GM18870 (cell line): Measurements from ENCODE around the gene EFEMP2.
"Not testable (repeated sequence)": the region's sequence is repeated elsewhere in the genome, so short reads cannot be mapped to it uniquely, and the experiment has no call there.

Experiments used
- ATAC-seq: cut with Tn5 transposase; IDR thresholded peaks from one replicate; pipeline ENCODE4 v1.9.1; 2021; ENCODE audit warnings: moderate library complexity; ENCODE audit not compliant: unreplicated experiment

Gene EFEMP2

GRCh38 chr11:65856689-65857499 lies 15.7 kb downstream of the EFEMP2 start:
- peak; percentile 21 for ATAC-seq

GRCh38 chr11:65855927-65856363 lies 16.7 kb downstream of the EFEMP2 start:
- no peak for ATAC-seq

DNA sequence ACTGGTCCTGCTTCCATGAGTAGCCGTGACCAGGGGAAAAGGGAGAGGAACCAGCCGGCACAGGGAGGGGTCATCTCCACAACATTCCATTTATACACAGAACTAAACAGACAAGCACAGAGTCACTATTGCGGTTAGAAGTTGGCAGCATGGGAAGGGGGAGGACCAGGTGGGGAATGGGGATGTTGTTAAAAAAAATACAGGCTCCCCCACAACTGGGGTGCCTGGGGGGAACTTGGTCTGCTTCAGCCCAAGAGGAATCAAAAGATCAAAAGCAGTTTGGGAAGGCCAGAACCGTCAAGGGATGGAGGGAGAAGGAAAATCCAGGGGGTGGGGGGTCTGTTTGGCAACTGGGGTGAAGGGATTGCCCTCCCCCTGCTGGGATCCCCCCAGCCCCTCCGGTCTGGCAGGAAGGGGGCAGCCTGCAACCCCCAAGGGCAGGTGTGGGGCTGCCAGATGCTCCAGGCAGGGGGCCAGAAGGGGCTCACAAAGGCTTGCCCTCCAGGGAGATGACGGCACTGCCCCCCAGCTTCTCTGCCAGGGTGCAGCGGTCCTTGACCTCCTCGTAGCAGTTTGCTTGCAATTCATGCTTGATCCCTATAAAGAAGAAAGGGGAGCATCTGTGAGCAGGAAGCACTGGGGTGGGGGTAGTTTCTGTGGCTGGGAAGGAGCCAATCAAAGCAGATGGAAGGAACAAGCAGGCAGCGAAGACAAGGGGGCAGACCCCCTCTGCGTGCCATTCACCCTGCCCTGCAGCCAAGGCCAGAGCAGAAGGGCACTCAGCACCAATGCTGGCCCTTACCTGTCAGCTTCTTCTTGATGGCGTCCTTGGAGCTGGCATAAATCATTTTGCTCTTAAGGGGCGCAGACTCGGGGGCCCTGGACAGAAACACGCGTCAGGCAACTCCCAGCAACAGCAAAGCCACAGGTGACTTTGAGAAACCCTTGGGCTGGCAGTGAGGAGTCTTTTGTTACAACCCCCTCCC lies 17.5 kb downstream of the EFEMP2 start:
- ATAC-seq, result no peak

DNA sequence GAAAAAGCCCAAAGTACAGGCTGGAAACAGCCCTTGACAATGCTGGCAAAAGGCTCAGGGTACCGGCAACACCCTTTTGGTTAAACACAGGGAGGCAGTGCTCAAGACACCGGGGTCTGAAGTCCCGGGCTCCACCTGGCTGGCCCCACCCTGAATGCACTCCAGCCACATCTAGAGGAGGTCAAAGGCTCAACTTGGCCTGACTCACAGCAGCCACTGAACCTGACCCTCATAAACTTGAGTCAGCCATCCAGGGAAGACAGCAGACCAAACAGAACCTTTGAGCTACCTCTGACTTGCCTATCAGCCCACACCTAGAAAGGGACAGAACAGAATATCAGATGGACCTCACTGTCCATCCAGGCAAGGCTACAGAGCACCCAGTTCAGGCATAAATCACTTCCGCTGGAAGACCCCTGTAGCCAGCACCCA lies 18.4 kb downstream of the EFEMP2 start:
- ATAC-seq, result no peak

- no peak for ATAC-seq
Observed at GRCh38 chr11:65853246-65853979, 19.2 kb downstream of the EFEMP2 start.

DNA sequence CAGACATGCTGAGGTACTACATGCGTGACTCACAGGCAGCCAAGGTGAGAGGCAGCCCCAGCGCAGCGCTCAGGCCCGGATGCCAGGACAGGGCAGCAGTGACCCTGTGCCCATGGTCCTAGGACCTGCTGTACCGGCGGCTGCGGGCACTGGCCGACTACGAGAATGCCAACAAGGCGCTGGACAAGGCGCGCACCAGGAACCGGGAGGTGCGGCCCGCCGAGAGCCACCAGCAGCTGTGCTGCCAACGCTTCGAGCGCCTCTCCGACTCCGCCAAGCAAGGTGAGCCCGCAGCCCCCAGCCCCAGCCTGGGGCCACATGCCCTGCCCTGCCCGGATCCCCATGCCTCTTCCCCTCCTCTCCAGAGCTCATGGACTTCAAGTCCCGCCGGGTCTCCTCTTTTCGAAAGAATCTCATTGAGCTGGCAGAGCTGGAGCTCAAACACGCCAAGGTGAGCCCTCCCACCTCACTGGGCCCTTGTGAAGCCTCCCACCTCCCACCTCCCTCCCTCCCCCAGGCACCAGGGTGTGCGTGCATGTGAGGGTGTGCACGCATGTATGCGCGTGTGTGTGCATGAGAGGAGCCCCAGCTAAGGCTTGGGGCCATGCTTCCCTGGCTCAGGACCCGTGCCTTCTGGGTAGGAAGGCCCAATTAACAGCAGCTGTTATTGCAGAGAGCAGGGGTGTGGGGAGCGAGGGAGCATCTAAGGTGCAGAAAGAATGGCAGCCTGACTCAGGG lies 19.9 kb downstream of the EFEMP2 start:
- ATAC-seq, result no peak

- no peak for ATAC-seq
Observed at GRCh38 chr11:65851811-65852507, 20.6 kb downstream of the EFEMP2 start.

DNA sequence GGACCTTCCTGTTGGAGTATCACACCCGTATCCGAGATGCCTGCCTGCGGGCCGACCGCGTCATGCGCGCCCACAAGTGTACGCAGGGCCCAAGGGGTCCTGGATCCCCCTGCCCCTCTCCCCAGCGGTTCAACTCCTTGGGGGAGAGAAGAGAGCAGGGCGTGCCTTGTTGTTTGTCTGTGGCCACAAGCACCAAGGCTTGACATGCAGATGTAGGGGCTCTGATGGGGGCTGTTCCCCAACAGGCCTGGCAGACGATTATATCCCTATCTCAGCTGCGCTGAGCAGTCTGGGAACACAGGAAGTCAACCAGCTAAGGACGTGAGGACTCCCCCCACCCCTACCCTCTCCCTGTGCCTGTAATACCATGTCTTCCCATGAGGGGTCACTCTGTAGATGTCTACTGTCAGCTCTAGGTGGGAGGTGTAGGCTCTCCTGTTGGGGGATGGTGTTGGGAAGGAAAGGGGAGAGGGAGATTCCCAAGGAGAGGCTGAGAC lies 21.5 kb downstream of the EFEMP2 start:
- ATAC-seq, result no peak

DNA sequence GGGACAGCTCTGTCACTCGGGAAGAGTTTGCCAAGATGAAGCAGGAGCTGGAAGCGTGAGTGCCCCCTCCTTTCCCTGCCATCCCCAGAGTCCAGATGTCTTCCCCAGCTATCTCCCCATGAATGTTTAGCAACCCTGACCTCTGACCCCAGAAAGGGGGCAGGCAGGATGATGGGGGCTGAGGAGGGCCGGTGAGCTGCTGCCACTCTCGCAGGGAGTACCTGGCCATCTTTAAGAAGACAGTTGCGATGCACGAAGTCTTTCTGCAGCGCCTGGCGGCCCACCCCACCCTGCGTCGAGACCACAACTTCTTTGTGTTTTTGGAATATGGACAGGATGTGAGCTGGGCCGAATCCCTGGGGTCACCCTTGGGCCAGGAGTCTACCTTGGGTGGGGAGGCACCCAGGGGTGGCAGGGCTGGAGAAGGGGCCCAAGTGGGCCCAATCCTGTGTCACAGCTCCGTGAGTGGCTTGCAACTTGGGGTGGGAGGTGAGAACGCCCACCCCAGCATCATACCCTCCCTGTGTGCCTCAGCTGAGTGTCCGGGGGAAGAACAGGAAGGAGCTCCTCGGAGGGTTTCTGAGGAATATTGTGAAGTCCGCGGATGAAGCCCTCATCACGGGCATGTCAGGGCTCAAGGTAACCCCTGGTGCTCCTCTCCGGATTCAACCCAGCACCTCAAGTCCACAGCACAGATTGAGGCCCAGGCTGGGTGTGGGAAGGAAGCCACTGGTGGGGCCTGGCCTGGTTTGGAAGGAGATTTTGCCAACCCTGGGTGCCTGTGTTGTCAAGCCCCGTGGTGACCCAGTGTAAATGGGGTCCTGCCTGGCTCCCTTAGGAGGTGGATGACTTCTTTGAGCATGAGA lies 22.1 kb downstream of the EFEMP2 start:
- ATAC-seq, result no peak

DNA sequence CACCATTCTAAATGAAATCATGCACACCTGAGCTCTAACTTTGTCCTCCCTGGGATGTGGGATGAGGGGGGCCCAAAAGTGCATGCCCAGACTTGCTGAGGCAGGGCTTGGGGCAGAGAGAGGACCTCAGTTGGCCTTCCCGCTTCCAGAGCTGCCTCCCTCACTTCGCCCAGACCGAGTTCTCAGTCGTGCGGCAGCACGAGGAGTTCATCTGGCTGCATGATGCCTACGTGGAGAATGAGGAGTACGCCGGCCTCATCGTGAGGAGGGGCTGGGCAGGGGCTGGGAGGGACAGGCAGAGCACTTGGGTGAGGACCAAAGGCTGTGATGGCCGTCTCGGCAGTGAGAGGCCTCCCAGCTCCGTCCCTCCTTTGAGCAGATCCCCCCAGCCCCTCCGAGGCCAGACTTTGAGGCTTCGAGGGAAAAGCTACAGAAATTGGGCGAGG lies 22.8 kb downstream of the EFEMP2 start:
- ATAC-seq, result no peak

DNA sequence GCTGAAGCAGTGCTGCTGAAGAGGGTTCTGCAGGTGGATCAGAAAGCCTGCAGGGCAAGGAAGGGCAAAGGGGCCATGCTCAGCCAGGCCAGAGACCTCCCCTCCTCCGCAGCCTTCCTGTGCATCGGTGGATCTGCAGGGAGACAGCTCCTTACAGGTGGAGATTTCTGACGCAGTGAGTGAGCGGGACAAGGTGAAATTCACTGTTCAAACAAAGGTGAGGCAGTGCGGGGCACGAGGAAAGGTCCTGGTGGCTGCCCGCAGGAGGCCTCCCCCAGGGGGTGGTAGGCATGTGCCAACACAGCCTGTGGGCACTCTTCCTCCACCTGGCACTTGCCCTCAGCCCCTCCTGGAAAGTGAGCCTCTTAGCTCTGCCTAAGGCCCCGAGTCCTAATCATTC lies 23.2 kb downstream of the EFEMP2 start:
- no peak for ATAC-seq

GRCh38 chr11:65848693-65849092 lies 23.9 kb downstream of the EFEMP2 start:
- not testable (repeated sequence) for ATAC-seq

GRCh38 chr11:65847746-65848145 lies 24.9 kb downstream of the EFEMP2 start:
- ATAC-seq, result no peak

DNA sequence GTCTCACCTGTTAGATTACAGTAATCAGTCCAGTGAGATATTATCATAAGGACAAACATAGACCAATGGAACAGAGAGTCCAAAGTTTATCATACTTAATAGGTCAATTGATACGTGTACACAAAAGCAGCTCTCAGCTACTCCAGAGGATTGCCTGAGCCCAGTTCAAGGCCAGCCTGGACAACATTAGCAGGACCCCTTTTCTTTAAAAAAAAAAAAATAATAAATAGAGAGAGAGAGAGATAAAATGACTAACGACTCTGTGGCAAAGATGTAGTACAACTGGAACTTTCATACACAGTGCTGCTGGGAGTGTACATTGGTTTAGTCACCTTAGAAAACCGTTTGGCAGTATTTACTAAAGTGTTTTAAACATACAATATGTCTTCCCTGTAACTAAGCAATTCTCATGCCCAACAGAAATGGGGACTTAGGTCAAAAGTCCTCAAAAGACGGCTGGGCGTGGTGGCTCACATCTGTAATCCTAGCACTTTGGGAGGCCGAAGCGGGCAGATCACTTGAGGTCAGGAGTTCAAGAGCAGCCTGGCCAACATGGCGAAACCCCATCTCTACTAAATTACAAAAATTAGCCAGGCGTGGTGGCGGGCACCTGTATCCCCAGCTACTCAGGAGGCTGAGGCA lies 28.2 kb downstream of the EFEMP2 start:
- ATAC-seq, result no peak

DNA sequence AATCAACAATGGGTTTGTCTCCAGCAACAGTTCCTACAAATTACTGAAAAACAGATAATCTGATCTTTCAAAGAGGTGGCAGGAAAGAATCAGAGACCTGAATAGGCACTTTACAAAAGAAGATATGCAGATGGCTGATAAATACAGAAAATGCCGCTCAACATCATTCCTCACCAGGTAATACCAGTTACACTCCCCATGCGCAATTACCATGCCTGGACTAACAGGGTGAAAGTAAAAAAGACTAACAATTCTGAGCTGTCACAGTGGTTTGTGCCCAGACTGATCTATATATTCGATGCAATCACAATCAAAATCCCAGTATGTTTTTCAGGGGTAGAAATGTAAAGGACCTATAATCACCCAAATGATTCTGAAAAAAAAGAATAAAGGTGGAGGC lies 28.8 kb downstream of the EFEMP2 start:
- ATAC-seq, result no peak

GRCh38 chr11:65842144-65842543 lies 30.5 kb downstream of the EFEMP2 start:
- no peak for ATAC-seq

DNA sequence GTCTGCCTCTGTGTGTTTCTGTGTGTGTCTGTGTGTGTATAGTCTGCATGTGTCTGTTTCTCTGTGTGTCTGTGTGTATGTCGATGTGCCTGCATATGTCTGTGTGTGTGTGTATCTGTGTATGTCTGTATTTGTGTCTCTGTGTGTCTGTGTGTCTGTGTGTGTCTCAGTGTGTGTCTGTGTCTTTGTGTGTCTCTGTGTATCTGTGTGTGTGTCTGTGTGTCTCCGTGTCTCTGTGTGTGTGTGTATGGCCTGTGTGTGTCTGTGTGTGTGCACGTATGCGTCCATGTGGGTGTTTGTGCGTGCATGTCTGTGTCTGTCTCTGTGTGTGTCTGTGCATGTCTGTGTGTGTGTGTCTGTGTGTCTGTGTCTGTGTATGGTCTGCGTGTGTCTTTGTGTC lies 38.4 kb downstream of the EFEMP2 start:
- no peak for ATAC-seq
